ENCODE data around the gene CEP112. TPM values are rescaled to one million over a fixed set of nuclear protein-coding genes. Genes with fewer than 3 reads are reported as not detected.

Gene CEP112
- total and polyA plus RNA-seq, 4 donors: 1.1 to 4.9 (median 1.4) TPM

DNA sequence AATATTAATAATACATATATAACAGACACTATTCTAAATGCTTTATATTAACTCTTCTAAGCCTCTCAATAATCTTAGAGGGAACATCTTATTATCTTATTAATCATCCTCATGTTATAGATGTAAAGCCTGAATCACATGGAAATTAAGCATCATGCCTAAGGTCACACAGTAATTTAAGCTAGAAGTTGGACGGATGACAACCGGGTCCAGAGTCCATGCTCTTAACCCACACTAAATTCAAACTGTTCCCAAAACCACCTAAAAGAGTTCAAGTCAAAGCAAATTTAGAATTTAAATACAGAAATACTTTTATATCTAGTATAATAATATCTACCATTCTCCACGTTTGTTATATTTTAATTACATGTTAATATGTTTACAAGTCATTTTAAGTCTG lies 193.3 kb downstream of the CEP112 start:
- no peaks in the 10 kb centered on the region for H3K9me3 ChIP-seq (ENCODE audit: control insufficient read depth in 4 of 4, low read length in 3 of 4)
- H3K9ac ChIP-seq (ENCODE audit: low read depth in 1 of 2, low read length in 2 of 2): no peak overlapping the region
- DNase-seq (ENCODE audit: low spot score): no peak
- TF ChIP-seq TAF1 (conservative IDR thresholded peaks at IDR 0.05) (no peak), JUND (IDR thresholded peaks at IDR 0.05) (peak in 1 of 2 donors; percentile 14), FOXA1 (IDR thresholded peaks at IDR 0.05) (no peak), FOXA2 (IDR thresholded peaks at IDR 0.05) (no peak), YY1 (IDR thresholded peaks at IDR 0.05) (no peak), HNF4G (IDR thresholded peaks at IDR 0.05) (peak; percentile 57), MAX (IDR thresholded peaks at IDR 0.05) (no peak), HNF4A (conservative IDR thresholded peaks at IDR 0.05) (peak; percentile 70 to 85), SP1 (IDR thresholded peaks at IDR 0.05) (no peak), NR2F2 (IDR thresholded peaks at IDR 0.05) (no peak), RXRA (IDR thresholded peaks at IDR 0.05) (peak in 1 of 2 donors; percentile 10), CTCF (IDR thresholded peaks at IDR 0.05; ENCODE audit: low read depth, low read length, missing input control) (no peak), RAD21 (IDR thresholded peaks at IDR 0.05) (no peak)
- TF ChIP-seq, protein P1, sequence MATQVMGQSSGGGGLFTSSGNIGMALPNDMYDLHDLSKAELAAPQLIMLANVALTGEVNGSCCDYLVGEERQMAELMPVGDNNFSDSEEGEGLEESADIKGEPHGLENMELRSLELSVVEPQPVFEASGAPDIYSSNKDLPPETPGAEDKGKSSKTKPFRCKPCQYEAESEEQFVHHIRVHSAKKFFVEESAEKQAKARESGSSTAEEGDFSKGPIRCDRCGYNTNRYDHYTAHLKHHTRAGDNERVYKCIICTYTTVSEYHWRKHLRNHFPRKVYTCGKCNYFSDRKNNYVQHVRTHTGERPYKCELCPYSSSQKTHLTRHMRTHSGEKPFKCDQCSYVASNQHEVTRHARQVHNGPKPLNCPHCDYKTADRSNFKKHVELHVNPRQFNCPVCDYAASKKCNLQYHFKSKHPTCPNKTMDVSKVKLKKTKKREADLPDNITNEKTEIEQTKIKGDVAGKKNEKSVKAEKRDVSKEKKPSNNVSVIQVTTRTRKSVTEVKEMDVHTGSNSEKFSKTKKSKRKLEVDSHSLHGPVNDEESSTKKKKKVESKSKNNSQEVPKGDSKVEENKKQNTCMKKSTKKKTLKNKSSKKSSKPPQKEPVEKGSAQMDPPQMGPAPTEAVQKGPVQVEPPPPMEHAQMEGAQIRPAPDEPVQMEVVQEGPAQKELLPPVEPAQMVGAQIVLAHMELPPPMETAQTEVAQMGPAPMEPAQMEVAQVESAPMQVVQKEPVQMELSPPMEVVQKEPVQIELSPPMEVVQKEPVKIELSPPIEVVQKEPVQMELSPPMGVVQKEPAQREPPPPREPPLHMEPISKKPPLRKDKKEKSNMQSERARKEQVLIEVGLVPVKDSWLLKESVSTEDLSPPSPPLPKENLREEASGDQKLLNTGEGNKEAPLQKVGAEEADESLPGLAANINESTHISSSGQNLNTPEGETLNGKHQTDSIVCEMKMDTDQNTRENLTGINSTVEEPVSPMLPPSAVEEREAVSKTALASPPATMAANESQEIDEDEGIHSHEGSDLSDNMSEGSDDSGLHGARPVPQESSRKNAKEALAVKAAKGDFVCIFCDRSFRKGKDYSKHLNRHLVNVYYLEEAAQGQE (IDR thresholded peaks at IDR 0.05): no peak
- TF ChIP-seq, protein P2, sequence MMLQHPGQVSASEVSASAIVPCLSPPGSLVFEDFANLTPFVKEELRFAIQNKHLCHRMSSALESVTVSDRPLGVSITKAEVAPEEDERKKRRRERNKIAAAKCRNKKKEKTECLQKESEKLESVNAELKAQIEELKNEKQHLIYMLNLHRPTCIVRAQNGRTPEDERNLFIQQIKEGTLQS (IDR thresholded peaks at IDR 0.05): no peak
- H3K4me3 ChIP-seq (ENCODE audit: low read depth in 1 of 3, low read length in 3 of 3): no peak overlapping the region
- H3K27me3 ChIP-seq (ENCODE audit: control insufficient read depth in 4 of 4, insufficient read depth in 4 of 4, low read length in 3 of 4): no peaks in the 10 kb centered on the region
- H3K27ac ChIP-seq (ENCODE audit: low read depth in 1 of 2, low read length in 2 of 2): no peak overlapping the region
- H3K4me1 ChIP-seq (ENCODE audit: control insufficient read depth in 4 of 4, insufficient read depth in 4 of 4, low read length in 3 of 4): no peaks in the 10 kb centered on the region
- no peaks in the 10 kb centered on the region for H3K36me3 ChIP-seq (ENCODE audit: control insufficient read depth in 4 of 4, insufficient read depth in 3 of 4, low read depth in 1 of 4, low read length in 3 of 4)
- 32% methylated on average over 3 of the region's 3 CpGs for WGBS

DNA sequence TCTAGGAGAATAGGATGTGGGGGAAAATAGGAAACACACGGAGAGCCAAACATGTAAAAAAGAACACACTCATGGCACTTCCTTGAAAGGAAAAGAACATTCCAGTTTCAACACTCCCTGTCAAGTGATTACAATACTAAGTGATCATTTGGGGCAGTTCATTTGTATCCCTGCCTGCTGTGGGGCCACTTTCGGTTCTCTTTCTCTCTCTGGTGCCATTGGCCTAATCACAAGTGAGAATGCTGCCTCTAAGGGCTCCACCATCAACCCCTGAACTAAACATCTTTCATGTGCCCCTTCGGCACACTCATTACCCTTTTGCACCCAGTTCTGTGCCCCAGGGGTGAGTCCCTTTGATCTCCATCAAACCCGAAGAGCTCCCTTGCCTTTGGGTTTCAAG lies 197.3 kb downstream of the CEP112 start:
- WGBS: 92% methylated on average over 4 of the region's 4 CpGs
- no peaks in the 10 kb centered on the region for H3K36me3 ChIP-seq (ENCODE audit: control insufficient read depth in 4 of 4, insufficient read depth in 3 of 4, low read depth in 1 of 4, low read length in 3 of 4)
- no peak overlapping the region for H3K9ac ChIP-seq (ENCODE audit: low read depth in 1 of 2, low read length in 2 of 2)
- DNase-seq (ENCODE audit: low spot score): no peak
- H3K27me3 ChIP-seq (ENCODE audit: control insufficient read depth in 4 of 4, insufficient read depth in 4 of 4, low read length in 3 of 4): no peaks in the 10 kb centered on the region
- H3K9me3 ChIP-seq (ENCODE audit: control insufficient read depth in 4 of 4, low read length in 3 of 4): no peaks in the 10 kb centered on the region
- TF ChIP-seq RXRA (IDR thresholded peaks at IDR 0.05): no peak
- no peak for TF ChIP-seq JUND (IDR thresholded peaks at IDR 0.05)
- TF ChIP-seq TAF1 (conservative IDR thresholded peaks at IDR 0.05): no peak
- TF ChIP-seq MAX (IDR thresholded peaks at IDR 0.05): no peak
- TF ChIP-seq, protein P3, sequence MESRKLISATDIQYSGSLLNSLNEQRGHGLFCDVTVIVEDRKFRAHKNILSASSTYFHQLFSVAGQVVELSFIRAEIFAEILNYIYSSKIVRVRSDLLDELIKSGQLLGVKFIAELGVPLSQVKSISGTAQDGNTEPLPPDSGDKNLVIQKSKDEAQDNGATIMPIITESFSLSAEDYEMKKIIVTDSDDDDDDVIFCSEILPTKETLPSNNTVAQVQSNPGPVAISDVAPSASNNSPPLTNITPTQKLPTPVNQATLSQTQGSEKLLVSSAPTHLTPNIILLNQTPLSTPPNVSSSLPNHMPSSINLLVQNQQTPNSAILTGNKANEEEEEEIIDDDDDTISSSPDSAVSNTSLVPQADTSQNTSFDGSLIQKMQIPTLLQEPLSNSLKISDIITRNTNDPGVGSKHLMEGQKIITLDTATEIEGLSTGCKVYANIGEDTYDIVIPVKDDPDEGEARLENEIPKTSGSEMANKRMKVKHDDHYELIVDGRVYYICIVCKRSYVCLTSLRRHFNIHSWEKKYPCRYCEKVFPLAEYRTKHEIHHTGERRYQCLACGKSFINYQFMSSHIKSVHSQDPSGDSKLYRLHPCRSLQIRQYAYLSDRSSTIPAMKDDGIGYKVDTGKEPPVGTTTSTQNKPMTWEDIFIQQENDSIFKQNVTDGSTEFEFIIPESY (IDR thresholded peaks at IDR 0.05): no peak
- TF ChIP-seq CTCF (IDR thresholded peaks at IDR 0.05; ENCODE audit: low read depth, low read length, missing input control): no peak
- TF ChIP-seq SP1 (IDR thresholded peaks at IDR 0.05): no peak
- TF ChIP-seq NR2F2 (IDR thresholded peaks at IDR 0.05): no peak
- TF ChIP-seq, protein P1 (IDR thresholded peaks at IDR 0.05): no peak
- TF ChIP-seq HNF4A (conservative IDR thresholded peaks at IDR 0.05): no peak
- H3K4me3 ChIP-seq (ENCODE audit: low read depth in 1 of 3, low read length in 3 of 3): no peak overlapping the region
- no peak overlapping the region for H3K27ac ChIP-seq (ENCODE audit: low read depth in 1 of 2, low read length in 2 of 2)
- no peaks in the 10 kb centered on the region for H3K4me1 ChIP-seq (ENCODE audit: control insufficient read depth in 4 of 4, insufficient read depth in 4 of 4, low read length in 3 of 4)

Measured in liver (tissue), 9 donors.